Astrocyte (in vitro differentiated cells and primary cell): ENCODE measurements around the gene ZBTB46.

Experiments
- CTCF ChIP-seq: IDR thresholded peaks from 2 replicates; pipeline ENCODE4 v1.5.1; 2011; ENCODE audit warnings: low read depth, mild to moderate bottlenecking, inconsistent platforms, low read length, moderate library complexity; ENCODE audit not compliant: insufficient read depth
- EZH2 ChIP-seq: IDR thresholded peaks from 2 replicates; pipeline ENCODE4 v1.6.1; 2012; ENCODE audit warnings: mild to moderate bottlenecking, low read length, inconsistent platforms; ENCODE audit not compliant: insufficient read depth

GRCh38 chr20:63695424-63696305 is 135.4 kb downstream of the ZBTB46 start:
- TF ChIP-seq CTCF, result no peak
- TF ChIP-seq EZH2, result no peak
